Natural killer cell treated with Interleukin-12 subunit alpha and Interleukin-12 subunit beta and Interleukin-15 and Interleukin-18, amount 100 ng/mL, for 72 hours (primary cell): ENCODE measurements around the gene ARSJ. TPM values are rescaled to one million over a fixed set of nuclear protein-coding genes. Genes with fewer than 3 reads are reported as not detected.
A peak's percentile ranks its signal among the peaks of the same experiment; 100 is the strongest.
"Not testable (repeated sequence)": the region's sequence is repeated elsewhere in the genome, so short reads cannot be mapped to it uniquely, and the experiment has no call there.

ENCODE experiments used
- ATAC-seq, 2 donors: fragments of 150-1000 bp; cut with Tn5 transposase in 1 of 2; sonication (Bioruptor Pico), chemical (Tn5 transposase) in 1 of 2; 2 replicates each; pipeline ENCODE4 v1.10.0; 2021
- DNase-seq: peaks from one replicate; pipeline ENCODE4 v3.0.0; 2022; ENCODE audit warnings: low spot score
- H3K27ac Mint-ChIP-seq, 2 donors: 1 replicate in 1 of 2; 2 replicates in 1 of 2; pipeline ENCODE4 v1.8.0; 2022; ENCODE audit warnings: mixed read lengths in 2 of 2, mild to moderate bottlenecking in 1 of 2, moderate library complexity in 1 of 2
- H3K27me3 Mint-ChIP-seq, 2 donors: 1 replicate in 1 of 2; 2 replicates in 1 of 2; pipeline ENCODE4 v1.8.0; 2022; ENCODE audit warnings: mixed read lengths in 2 of 2
- H3K36me3 Mint-ChIP-seq: one replicate; pipeline ENCODE4 v1.8.0; 2022; ENCODE audit warnings: mixed read lengths
- H3K4me1 Mint-ChIP-seq, 2 donors: 1 replicate in 1 of 2; 2 replicates in 1 of 2; pipeline ENCODE4 v1.8.0; 2022; ENCODE audit warnings: low read depth in 2 of 2, mixed read lengths in 2 of 2, mild to moderate bottlenecking in 1 of 2
- H3K4me3 Mint-ChIP-seq: one replicate; pipeline ENCODE4 v1.8.0; 2022; ENCODE audit warnings: mixed read lengths
- H3K9me3 Mint-ChIP-seq: 2 replicates; pipeline ENCODE4 v1.8.0; 2022; ENCODE audit warnings: mixed read lengths
- total RNA-seq, 2 donors: library from RNA; stranded (reverse); gene quantifications; one replicate each; pipeline ENCODE4 v1.2.3, GENCODE V29; 2022

Gene ARSJ
- total RNA-seq, 2 donors from 2014 or later = 0.24 TPM; not detected in 1

- DNase-seq = no peak
- Mint-ChIP-seq H3K4me1 (peaks cover 10 to 13% of the 10 kb centered on the region in 2 donors), H3K36me3 (no peaks in the 10 kb centered on the region), H3K9me3 (no peaks in the 10 kb centered on the region), H3K4me3 (no peak overlapping the region), H3K27ac (no peak overlapping the region), H3K27me3 (peaks cover 2 to 24% of the 10 kb centered on the region in 2 donors)
- ATAC-seq = no peak
Observed at GRCh38 chr4:113941836-113942235, 37.6 kb downstream of the ARSJ start.

- Mint-ChIP-seq H3K27me3 (peaks cover 2 to 17% of the 10 kb centered on the region in 2 donors), H3K4me1 (peaks cover 10 to 13% of the 10 kb centered on the region in 2 donors)
- not testable (repeated sequence) for ATAC-seq, H3K9me3 Mint-ChIP-seq, H3K36me3 Mint-ChIP-seq, H3K27ac Mint-ChIP-seq, DNase-seq, H3K4me3 Mint-ChIP-seq
Observed at GRCh38 chr4:113940103-113940502, 39.3 kb downstream of the ARSJ start.

DNA sequence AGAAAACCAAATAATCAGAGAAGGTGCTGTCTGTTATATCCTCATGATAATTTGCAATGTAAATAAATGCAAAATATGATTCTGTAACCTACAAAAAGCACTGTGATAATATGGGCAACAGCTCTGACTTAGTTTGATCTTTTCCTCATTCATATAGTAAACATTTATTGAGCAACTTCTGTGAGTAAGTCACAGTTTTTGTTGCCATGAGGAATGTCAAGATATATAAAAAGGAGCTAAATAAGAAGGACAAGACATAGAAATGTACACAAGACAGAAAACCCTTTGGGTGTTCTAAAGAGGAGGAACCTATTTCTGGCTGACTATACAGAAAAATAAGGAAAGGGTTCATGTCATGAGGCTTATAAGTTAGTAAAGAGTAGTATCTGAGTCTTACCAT, 44.3 kb downstream of the ARSJ start:
- Mint-ChIP-seq H3K27me3 (peaks cover 2 to 10% of the 10 kb centered on the region in 2 donors), H3K27ac (no peak overlapping the region), H3K36me3 (no peaks in the 10 kb centered on the region), H3K4me1 (peaks cover 0 to 3% of the 10 kb centered on the region in 2 donors), H3K4me3 (no peak overlapping the region), H3K9me3 (no peaks in the 10 kb centered on the region)
- no peak for DNase-seq
- no peak for ATAC-seq

GRCh38 chr4:113924706-113925105, 54.7 kb downstream of the ARSJ start:
- H3K36me3 Mint-ChIP-seq, H3K27ac Mint-ChIP-seq, ATAC-seq, H3K9me3 Mint-ChIP-seq, H3K4me1 Mint-ChIP-seq, DNase-seq, H3K4me3 Mint-ChIP-seq, H3K27me3 Mint-ChIP-seq: not testable (repeated sequence)

DNA sequence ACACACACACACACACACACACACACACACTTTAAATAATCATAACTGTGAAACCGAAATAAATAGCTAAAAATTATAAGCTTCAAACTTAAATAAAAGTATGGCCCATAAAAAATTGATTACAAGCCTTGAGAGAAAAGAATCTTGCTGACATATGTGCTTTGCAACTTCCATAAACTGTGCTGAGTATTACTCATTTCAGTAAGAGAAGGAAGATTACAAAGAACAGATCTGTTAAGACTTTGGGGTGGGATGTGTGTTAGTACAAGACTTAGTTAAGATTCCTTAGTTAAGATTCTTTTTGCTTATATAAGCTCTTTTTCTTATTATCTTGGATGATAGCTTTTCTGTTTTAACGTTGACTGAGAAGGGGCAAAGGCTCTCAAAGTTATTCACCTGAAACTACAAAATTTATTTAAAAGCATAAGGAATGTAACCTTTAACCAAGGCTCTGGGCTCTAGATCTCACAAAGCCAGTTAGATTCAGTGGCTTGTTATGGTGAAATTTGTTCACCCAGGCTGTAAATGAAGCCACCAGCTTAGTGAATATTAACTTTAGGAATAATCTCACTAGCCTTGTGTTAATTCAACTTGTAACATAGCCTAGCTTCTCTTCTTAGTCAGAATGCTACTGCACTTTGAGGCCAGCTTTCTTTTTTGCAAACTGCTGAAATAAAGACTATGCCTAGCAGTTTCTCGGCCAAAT, 58.2 kb downstream of the ARSJ start:
- H3K27ac Mint-ChIP-seq = no peak overlapping the region
- no peaks in the 10 kb centered on the region for H3K9me3 Mint-ChIP-seq
- H3K36me3 Mint-ChIP-seq = no peaks in the 10 kb centered on the region
- no peak for ATAC-seq
- no peak overlapping the region for H3K4me3 Mint-ChIP-seq
- DNase-seq = no peak
- no peaks in the 10 kb centered on the region for H3K4me1 Mint-ChIP-seq
- H3K27me3 Mint-ChIP-seq = peaks cover 0 to 4% of the 10 kb centered on the region in 2 donors

DNA sequence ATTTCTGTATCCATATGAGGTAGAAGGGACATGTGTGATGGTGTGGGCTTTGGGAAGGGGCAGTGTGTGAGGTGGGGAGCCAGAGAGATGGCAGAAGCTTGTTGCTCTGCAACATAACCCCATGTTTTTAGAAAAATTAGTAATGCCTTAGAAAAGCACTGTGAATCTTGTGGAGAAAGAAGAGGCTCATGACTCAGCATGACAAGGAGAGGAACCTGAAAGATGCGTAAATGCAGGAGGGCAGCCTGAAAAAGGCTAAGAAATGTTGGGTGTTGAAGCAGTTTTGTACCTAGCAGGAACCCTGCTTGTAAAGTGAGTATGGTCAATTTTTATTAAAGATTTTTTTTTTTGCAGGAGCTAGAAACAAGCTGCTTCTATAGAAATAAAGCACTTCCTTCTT, 59.8 kb downstream of the ARSJ start:
- Mint-ChIP-seq H3K4me1 (no peaks in the 10 kb centered on the region), H3K9me3 (no peaks in the 10 kb centered on the region), H3K27me3 (peaks cover 0 to 4% of the 10 kb centered on the region in 2 donors), H3K36me3 (no peaks in the 10 kb centered on the region), H3K4me3 (no peak overlapping the region), H3K27ac (no peak overlapping the region)
- ATAC-seq = no peak
- DNase-seq = no peak

DNA sequence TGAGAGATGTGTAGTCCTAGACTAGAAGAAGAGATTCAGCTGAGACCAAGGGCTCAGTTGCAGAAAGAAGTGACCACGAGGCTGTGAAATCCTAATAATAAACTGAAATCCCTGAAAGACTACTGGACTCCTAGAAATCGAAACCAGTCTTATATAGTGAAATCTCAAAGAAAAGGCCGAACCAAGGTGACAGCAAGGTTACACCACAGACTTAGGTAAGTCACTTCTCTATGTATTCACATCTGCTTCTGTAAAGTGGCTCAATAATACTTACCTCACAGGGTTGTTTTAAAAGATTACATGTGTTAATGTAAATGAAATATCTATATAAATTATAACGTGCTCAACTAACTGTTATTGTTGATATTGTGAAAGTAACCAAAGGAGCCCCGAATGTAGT, 60.3 kb downstream of the ARSJ start:
- no peak for DNase-seq
- peaks cover 0 to 4% of the 10 kb centered on the region in 2 donors for H3K27me3 Mint-ChIP-seq
- no peak overlapping the region for H3K4me3 Mint-ChIP-seq
- no peaks in the 10 kb centered on the region for H3K9me3 Mint-ChIP-seq
- ATAC-seq = no peak
- H3K36me3 Mint-ChIP-seq = no peaks in the 10 kb centered on the region
- H3K4me1 Mint-ChIP-seq = no peaks in the 10 kb centered on the region
- H3K27ac Mint-ChIP-seq = no peak overlapping the region

DNA sequence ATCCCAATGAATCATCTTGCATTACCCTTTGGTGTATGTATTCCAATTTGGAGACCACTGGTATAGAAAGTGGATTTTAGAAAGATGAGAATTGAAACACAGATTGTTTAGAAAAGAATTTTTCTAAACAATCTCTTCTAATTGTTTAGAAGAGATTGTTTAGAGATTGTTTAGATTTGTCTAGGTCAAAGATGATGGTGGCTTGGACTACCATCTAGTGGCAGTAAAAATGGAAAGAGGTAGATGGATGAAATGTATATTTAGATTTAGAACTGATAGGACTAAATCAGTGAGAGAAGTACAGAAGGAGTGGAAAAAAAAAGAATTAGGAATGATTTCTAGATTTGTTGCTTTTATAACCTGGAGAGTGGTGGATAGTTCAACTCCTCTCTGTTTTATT, 70.6 kb downstream of the ARSJ start:
- Mint-ChIP-seq H3K27me3 (peaks cover 10 to 23% of the 10 kb centered on the region in 2 donors), H3K4me3 (no peak overlapping the region), H3K9me3 (no peaks in the 10 kb centered on the region), H3K27ac (no peak overlapping the region), H3K4me1 (no peaks in the 10 kb centered on the region), H3K36me3 (no peaks in the 10 kb centered on the region)
- no peak for DNase-seq
- ATAC-seq = no peak

- Mint-ChIP-seq H3K27me3 (peaks cover 10 to 23% of the 10 kb centered on the region in 2 donors), H3K36me3 (no peaks in the 10 kb centered on the region), H3K27ac (no peak overlapping the region), H3K4me1 (no peaks in the 10 kb centered on the region), H3K4me3 (no peak overlapping the region), H3K9me3 (no peaks in the 10 kb centered on the region)
- DNase-seq (no peak), ATAC-seq (no peak)
Observed at GRCh38 chr4:113907559-113907958, 71.9 kb downstream of the ARSJ start.

- no peak overlapping the region for H3K4me3 Mint-ChIP-seq
- H3K27ac Mint-ChIP-seq = no peak overlapping the region
- no peak for DNase-seq
- H3K4me1 Mint-ChIP-seq = peaks cover 0 to 4% of the 10 kb centered on the region in 2 donors
- H3K36me3 Mint-ChIP-seq = no peaks in the 10 kb centered on the region
- no peaks in the 10 kb centered on the region for H3K9me3 Mint-ChIP-seq
- peaks cover 7% of the 10 kb centered on the region in 2 donors for H3K27me3 Mint-ChIP-seq
- ATAC-seq = no peak
Observed at GRCh38 chr4:113905301-113905700, 74.1 kb downstream of the ARSJ start.

GRCh38 chr4:113904877-113905276, 74.6 kb downstream of the ARSJ start:
- no peaks in the 10 kb centered on the region for H3K36me3 Mint-ChIP-seq
- H3K9me3 Mint-ChIP-seq = no peaks in the 10 kb centered on the region
- ATAC-seq = no peak
- DNase-seq = no peak
- no peak overlapping the region for H3K27ac Mint-ChIP-seq
- H3K27me3 Mint-ChIP-seq = peaks cover 7% of the 10 kb centered on the region in 2 donors
- H3K4me1 Mint-ChIP-seq = peaks cover 0 to 5% of the 10 kb centered on the region in 2 donors
- no peak overlapping the region for H3K4me3 Mint-ChIP-seq

DNA sequence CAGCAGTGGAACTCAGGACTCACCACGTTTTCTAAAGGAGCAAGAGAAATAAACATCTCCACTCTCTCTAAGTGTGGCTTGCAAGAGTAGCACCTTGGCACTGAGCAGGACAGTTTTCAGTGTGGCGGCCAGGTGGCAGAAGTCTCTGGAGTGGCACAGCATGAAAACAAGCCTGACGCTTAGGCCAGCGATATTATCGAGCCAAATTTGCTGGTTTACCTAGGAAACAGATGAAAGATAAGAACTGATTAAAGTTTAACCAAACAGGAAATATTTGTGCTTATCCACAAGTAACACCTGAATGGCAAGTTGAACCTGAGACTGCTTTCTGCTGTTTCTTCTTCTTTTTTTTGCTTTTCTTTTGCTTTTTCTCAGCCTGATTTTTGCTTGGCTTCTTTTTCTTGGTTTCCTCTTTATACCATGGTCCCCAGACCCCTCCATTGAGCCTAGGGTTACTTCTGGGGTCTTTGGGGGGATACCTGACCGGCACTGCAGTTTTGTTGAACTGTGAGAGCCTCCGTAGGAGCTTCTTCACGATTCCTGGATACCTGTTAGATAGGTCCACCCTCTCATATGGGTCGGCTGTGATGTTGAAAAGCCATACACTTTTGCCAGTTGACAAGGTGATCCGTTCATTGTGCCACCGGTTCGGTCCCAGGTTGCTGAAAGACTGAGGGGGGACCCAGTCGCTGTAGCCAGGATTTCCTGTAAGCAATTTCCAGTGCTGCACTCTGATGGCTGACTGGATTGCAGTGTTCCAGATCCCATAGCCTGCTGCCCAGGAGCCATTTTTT, 77.3 kb downstream of the ARSJ start:
- H3K4me1 Mint-ChIP-seq = peaks cover 0 to 7% of the 10 kb centered on the region in 2 donors
- no peaks in the 10 kb centered on the region for H3K36me3 Mint-ChIP-seq
- no peak overlapping the region for H3K4me3 Mint-ChIP-seq
- H3K27ac Mint-ChIP-seq = no peak overlapping the region
- DNase-seq = no peak
- ATAC-seq = no peak
- H3K9me3 Mint-ChIP-seq = no peaks in the 10 kb centered on the region
- no peaks in the 10 kb centered on the region for H3K27me3 Mint-ChIP-seq

- peaks cover 0 to 7% of the 10 kb centered on the region in 2 donors for H3K4me1 Mint-ChIP-seq
- ATAC-seq (no peak), DNase-seq (no peak)
- peak overlapping the region in 1 of 2 donors; percentile 52 for H3K27ac Mint-ChIP-seq
- no peak overlapping the region for H3K4me3 Mint-ChIP-seq
- H3K27me3 Mint-ChIP-seq = peaks cover 2 to 6% of the 10 kb centered on the region in 2 donors
- no peaks in the 10 kb centered on the region for H3K36me3 Mint-ChIP-seq
- H3K9me3 Mint-ChIP-seq = no peaks in the 10 kb centered on the region
Observed at GRCh38 chr4:113899271-113900070, 80.0 kb downstream of the ARSJ start.

- no peak for ATAC-seq
- H3K27me3 Mint-ChIP-seq = peaks cover 6 to 10% of the 10 kb centered on the region in 2 donors
- H3K9me3 Mint-ChIP-seq = peaks cover 3% of the 10 kb centered on the region
- DNase-seq = no peak
- no peaks in the 10 kb centered on the region for H3K4me1 Mint-ChIP-seq
- no peaks in the 10 kb centered on the region for H3K36me3 Mint-ChIP-seq
- H3K27ac Mint-ChIP-seq = no peak overlapping the region
- no peak overlapping the region for H3K4me3 Mint-ChIP-seq
Observed at GRCh38 chr4:113893546-113893945, 85.9 kb downstream of the ARSJ start.
